HG02763 (cell line): Measurements from ENCODE around the gene PIP5K1C.
A peak's percentile ranks its signal among the peaks of the same experiment; 100 is the strongest.

ENCODE experiments used
- ATAC-seq: cut with Tn5 transposase; IDR thresholded peaks from one replicate; pipeline ENCODE4 v1.9.1; 2021; ENCODE audit warnings: mild to moderate bottlenecking, moderate library complexity; ENCODE audit not compliant: unreplicated experiment

The PIP5K1C gene

DNA sequence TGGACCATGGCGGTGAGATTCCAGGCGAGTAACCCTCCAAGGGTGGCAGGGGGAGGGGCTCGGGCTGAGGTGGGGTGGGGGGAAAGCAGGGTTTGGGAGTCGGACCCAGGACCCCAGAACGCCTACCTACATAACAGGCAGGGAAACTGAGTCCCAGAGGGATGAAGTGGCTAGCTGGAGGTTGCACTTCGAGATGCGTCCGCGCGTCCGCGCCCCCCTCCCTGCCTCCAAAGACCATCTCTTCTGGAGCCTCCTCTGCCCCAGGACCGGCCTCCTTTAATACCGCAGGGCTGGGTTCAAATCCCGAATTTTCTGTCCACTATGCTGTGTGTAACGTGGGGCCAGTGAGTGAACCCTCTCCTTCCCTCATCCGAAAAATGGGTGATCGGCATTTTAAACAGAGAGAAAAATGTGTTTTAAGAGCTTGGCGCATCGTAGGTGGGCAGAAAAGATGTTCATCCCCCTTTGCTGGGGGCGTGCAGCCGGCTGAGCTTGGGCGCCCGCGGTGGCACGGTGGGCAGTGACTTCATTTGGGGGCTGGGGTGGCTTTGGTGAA is 21.7 kb upstream of the PIP5K1C start:
- no peak for ATAC-seq

DNA sequence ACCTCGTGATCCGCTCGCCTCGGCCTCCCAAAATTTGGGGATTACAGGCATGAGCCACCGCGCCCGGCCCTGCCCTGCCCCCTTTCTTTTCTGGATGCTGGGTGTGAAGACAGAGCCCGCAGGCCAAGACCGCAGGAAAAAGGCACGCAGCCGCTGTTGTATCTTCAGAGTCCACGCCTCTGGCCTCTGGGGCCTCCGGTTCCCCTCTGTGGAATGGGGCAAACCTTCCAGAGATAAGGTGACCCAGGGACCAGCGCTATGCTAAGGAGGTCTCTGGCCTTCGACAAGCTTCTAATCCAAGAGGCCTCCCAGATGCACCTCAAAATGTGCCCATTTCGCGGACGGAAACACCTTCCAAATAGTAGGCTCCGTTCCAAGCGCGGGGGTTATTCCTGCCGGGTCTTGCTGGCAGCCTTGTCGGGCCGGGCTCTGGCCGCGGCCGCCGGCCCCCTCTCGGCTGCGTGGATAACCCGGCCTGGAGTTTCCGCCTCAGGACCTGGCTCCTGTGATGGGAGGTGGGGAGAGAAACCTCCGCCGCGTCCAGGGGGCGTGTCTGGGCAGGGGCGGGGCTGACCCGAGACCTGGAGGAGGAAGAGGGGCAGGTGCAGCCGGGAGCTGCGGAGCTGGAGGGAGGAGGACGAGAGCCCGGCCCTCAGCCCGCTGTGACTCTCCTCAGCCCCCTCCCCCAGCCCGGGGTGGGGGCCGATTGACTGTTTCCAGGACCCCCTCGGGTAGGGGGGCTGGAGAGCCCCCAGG is 21.0 kb upstream of the PIP5K1C start:
- ATAC-seq, result no peak

DNA sequence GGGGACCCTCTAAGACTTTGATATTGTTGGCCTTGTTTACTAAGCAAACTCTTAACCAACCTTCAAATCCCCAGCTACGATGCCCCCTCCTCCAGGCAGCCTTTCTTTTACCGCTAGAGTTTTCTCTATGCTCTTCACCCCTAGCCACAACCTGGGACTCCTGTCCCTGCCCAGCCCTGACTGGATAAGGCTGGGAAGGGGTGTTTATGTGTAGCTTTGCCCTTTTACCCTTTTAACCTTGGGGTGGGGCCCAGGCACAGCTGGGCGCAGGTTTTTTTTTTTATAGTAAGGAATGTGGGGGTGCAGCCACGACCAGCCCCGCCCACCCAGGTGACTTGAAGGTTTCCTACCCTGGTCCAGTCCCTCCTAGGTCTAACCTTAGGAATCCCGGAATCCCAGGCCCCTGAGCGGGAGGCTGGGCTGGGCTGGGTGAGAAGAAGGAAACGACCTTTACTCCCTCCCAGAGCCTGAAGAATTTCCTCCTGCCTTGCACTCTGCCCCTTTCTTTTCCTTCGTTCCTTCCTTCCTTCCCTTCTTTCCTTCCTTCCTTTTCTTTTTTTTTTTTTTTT is 20.2 kb upstream of the PIP5K1C start:
- ATAC-seq, result no peak

DNA sequence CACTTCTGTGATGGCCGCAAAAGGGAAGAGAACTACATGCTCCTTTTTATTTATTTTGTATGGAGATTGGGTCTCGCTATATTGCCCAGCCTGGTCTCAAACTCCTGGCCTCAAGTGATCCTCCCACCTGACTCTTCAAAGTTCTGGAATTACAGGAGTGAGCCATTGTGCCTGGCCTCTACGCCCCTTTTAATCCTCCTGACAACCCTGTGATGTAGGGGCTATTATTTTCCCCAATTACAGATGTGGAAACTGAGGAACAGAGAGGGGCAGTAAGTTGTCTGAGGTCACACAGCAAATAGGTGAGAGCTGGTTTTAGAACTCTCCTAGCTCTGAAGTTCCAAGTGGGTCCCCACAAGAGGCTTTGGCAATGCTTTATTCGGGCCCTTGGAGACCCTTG is 19.6 kb upstream of the PIP5K1C start:
- no peak for ATAC-seq

DNA sequence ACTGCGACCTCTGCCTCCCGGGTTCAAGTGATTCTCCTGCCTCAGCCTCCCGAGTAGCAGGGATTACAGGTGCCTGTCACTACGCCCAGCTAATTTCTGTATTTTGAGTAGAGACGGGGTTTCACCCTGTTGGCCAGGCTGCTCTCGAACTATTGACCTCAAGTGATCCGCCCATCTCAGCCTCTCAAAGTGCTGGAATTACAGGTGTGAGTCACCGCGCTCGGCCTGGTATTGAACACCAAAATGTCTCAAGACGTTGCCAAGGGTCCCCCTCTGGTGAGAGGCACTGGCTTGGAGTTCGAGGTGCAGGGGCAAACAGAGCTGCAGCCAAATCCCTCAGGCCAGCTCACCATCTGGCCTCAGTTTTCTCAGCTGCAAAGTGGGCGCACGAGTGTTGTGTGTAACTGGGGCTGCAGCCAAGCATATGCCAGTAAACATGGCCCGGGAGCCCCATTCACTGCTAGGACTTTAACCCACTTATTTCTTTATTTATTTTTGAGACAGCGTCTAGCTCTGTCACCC is 15.9 kb upstream of the PIP5K1C start:
- no peak for ATAC-seq

DNA sequence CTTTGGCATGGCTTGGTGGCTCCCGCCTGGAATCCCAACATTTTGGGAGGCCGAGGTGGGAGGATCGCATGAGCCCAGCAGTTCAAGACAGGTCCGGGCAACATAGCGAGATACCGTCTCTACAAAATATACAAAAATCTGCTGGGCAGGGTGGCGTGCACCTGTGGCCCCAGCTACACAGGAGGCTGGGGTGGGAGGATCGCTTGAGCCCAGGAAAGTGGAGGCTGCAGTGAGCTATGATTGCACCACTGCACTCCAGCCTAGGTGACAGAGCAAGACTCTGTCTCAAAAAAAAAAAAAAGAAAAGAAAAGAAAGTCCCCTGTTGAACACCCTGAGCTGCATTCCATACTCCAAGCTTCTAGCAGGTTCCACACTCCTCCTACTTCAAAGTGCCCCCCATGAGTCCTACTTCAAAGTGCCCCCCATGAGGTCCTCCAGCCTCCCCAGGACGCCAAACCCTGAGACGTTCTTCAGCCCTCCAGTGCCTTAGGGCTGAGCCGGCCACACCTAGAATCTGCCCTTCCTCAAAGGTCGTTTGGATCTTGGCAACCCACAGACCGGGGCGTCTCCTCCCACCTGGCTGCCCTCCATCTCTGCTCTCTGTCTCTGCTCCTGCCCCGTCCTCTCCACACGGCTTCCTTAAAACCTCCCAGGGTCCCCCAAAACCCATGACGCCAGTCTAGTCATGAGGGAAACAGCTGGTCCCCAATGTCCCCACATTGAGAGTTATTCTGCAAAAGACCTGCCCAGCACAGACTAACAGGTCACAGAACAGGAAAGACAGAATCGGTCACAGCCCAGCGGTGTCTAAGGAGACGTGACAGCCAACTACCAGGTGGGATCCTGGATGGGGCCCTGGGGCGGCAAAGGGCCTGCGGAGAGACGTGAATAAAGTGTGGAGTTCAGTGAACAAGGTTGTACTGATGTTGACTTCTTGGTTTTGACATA is 12.7 kb upstream of the PIP5K1C start:
- no peak for ATAC-seq

DNA sequence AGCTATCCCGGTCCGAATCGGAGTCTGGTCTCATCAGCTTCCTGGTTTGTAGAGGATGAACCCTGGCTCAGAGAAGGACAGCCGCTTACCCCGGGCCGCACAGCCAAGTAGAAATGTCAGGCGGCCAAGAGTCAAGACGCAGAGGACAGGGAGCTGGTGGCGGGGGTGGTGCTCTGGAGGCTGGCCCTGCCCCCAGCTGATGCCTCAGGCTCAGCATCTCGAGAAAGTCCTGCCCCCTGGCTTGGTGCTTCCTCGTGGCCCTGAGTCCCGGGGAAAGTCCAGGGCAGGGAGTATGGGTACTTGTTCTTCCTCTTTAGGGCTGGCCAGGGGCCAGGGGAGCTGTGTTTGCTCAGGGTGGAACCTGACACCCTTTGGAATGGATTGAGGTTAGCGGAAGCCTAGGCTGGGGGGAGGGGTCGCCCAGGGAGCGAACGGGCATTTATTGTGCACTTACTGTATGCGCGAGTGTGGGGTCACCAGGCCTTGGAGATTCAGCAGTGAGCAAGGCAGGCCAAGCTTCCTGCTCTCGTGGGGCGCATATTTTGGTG is 10.1 kb upstream of the PIP5K1C start:
- ATAC-seq, result no peak

DNA sequence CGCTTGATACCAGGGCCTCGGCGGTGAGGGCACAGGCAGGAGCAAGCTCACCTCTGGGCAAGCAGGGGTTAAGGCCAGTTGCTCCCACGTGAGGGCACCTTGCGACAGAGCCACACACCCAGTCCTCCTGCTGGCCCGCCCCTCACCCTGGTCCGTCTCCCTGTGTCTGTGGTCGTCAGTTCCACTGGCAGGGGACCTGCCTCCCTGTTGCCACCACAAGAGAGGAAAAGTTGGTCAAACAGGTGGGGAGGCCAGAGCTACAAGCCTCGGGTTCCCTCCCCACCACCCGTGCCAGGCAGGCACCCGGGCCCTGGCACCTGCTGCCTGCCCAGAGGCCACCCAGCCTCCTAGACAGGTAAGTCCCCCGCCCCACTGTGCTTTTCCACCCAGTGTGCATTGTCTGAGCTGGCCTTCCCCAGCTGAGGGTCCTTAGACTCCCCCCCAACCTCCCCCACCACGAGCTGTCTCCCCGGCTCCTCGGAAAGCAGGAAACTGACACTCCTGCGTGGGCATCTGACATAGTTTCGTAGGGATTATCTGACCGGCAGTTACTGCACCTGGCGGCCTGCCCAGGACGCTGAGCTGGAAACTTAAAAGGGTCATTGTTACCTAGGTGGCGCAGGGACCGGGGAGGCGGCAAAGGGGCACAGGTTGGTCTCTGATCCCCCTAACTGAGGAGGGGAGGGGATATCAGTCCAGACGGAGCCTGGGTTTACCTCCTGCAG is 8.1 kb upstream of the PIP5K1C start, which contains the start of gene TJP3:
Gene TJP3, plus strand, starts transcription at position 178 of the 725 bp plus-strand sequence. CDS start 20,049 bp downstream, outside the sequence.
- ATAC-seq, result no peak

DNA sequence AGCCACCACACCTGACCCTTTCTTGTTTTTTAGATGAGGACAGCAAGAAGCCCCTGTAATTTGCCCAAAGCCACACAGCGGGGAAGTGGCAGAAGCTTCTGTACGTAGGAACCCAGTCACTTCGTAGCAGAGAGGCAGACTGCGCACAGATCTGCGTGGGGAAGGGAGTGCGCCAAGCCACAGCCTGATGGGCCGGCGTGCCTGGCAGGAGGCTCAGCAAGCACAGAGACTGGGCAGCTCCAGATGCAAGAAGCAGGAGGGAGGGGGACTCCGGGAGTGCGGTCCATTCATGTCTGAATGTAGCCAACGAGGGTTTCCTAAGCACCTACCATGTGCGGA is 7.6 kb upstream of the PIP5K1C start:
- ATAC-seq, result no peak

DNA sequence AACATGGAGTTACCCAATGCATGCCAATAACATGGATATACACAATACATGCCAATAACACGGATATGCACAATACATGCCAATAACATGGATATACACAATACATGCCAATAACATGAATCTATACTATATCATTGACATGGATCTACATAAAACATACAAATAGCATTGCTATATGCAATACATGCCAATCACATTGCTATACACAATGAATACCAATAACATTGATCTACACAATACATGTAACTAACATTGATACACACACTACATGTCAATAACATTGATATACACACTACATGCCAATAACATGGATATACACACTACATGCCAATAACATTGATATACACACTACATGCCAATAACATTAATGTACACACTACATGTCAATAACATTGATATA is 932 bp upstream of the PIP5K1C start:
- ATAC-seq, result no peak

DNA sequence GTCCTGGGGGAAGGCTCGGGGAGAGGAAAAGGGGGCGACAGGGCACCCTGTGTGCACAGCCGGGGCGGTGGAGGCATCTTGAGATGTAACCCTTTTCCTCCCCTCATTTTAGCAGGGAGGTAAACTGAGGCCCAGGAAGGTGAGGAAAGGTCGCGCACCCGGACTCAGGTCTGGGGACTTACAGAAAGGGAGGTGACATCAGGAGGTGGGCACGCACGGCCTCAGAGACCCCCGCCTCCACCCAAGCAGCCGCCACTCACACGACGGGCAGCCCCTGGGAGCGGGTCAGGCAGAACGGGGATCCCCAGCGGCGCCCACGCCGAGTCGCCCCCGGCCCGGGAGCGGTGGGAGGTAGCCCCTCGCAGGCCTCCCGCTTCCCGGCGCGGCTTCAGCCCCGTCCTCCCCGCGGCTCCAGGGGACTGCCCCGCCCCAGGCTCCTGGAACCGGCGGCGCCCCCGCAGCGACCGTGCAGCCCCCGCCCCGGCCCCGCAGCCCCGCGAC is 477 bp downstream of the PIP5K1C start:
- peak; percentile 8 for ATAC-seq

DNA sequence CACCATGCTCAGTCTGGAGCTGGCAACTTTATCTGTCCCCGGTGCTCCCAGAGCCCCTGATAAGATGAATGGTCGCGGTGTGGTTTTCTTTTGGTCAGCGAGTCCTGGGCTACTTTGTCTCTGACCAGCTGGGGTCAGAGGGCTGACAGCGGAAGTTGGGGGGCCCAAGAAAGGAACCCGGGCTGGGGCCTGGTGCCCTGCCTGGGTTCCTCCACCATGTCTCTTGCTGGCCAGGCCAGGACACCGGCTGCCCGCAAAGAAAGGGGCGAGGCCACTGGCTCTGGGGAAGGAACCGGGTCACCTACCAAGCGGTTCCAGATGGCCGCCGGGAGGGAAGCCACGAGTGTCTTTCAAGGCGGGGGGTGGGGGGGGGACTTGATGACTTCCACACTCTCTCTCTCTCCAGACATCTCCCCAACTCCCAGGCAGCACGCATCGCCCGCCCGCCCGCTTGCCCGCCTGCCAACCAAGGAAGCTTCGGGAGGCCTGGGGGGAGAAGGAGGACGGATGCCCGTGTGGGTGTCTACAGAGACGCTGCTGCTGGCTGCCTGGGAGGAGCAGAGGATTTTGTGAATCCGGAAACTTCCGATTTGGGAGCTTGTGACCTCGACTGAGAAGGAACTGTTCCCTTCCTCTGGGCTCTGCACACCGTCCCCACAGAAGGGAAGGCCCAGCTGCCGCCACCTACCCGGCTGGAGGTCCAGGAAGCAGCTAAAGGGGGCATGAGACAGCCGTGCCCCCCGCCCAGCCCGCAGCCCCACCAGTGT is 1.1 kb downstream of the PIP5K1C start:
- ATAC-seq, result no peak

DNA sequence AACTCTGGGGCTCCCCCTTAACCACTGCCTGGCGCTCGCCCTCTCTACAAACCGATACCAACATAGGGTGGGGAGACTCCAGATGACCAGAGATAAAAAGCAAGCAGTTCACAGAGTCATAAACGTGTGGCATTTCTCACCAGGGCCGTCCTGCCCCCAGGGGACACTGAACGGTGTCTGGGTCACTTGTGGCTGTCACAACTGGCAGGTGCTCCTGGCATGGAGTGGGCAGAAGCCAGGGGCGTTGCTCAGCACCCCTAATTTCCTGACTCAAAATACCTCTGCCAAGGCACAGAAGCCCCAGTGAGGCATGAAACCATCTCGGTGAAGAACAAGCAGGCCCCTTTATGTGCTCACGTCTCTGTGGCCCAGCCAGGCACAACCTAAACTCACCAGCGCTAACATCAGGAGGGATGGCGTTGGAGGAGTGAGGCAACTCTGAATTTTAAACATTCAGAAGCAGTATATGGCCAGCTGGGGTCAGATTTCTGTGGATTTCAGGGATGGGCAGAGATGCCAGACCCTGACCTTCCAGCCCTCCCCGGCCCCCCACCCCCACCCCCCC is 1.8 kb downstream of the PIP5K1C start:
- no peak for ATAC-seq

DNA sequence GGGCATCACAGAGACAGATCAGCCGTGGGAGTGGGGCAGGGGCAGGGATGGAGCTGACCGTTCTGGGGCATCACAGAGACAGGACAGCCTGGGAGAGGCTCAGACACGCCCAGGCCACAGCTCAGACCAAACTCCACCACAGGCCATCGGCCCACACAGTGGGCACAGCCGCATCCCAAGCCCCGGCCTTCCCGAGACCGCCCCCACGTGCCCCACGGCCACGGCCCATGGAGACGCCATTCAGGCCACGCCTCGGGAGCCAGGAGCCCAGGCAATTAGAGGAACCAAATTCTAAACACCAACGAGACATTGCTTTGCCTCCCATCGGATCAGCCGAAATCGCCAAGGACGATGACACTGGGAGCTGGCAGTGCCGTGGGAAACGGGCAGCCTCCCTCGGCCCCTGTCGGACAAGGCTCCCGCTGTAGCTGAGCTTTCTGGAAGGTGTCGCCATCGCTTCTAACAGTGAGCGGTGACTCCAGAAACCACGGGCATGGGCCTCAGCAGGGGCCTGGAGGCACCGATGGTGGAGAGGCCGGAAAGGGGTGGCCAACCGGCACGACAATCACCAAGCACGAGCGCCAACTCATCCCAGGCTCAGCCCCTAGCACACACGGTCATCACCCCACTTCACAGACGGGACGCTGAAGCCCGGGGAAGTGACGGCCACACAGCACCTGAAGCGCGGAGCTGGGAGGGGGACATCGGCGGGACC is 2.4 kb downstream of the PIP5K1C start:
- ATAC-seq, result no peak

DNA sequence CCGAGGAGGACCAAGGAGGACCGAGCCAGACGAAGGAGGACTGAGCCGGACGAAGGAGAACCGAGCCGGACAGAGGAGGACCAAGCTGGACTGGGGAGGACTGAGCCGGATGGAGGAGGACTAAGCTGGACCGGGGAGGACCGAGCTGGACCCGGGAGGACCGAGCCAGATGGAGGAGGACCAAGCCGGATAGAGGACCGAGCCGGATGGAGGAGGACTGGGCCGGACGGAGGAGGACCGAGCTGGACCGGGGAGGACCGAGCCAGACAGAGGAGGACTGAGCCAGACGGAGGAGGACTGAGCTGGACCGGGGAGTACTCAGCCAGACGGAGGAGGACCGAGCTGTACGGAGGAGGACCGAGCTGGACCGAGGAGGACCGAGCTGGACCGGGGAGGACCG is 3.2 kb downstream of the PIP5K1C start:
- ATAC-seq, result no peak

DNA sequence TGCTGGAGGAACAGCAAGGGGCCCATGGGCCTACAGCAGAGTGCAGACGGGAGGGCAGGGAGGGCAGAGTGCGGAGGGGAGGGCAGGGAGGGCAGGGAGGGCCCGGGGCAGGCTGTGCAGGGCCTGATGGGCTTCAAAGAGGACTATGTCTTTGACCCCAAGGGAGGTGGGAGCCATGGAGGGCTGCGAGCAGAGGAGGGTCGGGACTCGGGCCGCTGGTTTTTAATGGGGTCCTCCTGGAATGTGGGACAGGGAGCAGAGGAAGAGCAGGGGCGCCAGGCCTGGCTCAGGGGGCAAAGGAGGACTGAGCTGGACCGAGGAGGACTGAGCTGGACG is 3.6 kb downstream of the PIP5K1C start:
- no peak for ATAC-seq

DNA sequence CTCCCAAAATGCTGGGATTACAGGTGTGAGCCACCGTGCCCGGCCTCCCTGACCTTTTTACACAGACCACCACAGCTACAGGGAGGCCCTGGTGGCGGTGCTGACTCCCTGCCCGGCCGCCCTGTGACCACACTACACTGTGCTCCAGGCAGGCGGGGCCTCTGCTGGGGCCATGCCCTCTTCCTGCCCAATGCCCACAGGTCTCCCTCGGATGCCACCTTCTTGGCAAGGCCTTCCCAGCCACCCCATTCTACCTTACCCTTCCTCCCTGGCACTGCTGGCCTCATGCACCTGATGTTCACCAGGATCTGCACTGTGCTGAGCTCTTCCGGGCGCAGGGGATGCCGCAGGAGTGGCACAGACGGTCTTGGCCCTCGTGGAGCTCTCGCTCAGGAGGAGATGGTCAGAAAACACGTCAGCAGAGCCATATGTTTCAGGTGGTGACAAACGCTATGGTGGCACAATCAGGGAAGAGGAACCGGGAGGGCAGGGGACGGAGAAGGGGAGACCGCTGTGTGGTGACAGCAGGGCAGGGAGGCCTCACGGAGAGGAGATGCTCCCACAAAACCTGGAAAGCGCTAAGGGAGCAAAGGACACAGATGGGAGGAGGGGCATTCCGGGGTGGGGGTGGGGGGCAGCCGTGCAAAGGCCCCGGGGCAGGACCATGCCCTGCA is 4.1 kb downstream of the PIP5K1C start:
- ATAC-seq, result no peak
